HG02840 (cell line): ENCODE results near the gene CSAG3.

Source experiments
- ATAC-seq: cut with Tn5 transposase; IDR thresholded peaks from one replicate; pipeline ENCODE4 v1.9.1; 2021; ENCODE audit warnings: mild to moderate bottlenecking, moderate library complexity, moderate number of reproducible peaks; ENCODE audit not compliant: unreplicated experiment, low FRiP score

CSAG3 gene

DNA sequence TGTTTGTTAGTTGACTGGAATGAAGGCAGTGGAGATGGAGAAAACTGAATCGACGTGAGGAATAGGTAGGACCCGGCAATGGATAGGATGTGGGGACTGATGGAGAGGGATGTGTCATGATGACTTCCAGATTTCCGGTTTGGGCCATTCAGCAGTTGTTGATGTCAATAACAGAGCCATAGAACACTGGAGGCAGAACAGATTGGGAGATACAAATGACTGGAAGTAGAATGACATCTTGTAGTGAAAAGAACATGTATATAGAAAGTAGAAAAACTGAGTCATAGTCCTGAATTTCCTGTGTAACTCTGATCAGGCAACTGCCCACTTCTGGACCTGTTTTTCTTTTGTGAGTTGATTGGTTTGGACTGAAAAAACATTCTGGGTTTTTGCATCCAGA, 47.0 kb downstream of the CSAG3 start:
- no peak for ATAC-seq
